HG03571 (cell line): ENCODE results near the gene PSMA1.
"Not testable (repeated sequence)": the region's sequence is repeated elsewhere in the genome, so short reads cannot be mapped to it uniquely, and the experiment has no call there.

ENCODE experiments used
- ATAC-seq: cut with Tn5 transposase; IDR thresholded peaks from one replicate; pipeline ENCODE4 v1.9.1; 2021; ENCODE audit not compliant: unreplicated experiment

PSMA1 gene

GRCh38 chr11:14535166-14535565 lies 15.0 kb upstream of the PSMA1 start:
- ATAC-seq = not testable (repeated sequence)

DNA sequence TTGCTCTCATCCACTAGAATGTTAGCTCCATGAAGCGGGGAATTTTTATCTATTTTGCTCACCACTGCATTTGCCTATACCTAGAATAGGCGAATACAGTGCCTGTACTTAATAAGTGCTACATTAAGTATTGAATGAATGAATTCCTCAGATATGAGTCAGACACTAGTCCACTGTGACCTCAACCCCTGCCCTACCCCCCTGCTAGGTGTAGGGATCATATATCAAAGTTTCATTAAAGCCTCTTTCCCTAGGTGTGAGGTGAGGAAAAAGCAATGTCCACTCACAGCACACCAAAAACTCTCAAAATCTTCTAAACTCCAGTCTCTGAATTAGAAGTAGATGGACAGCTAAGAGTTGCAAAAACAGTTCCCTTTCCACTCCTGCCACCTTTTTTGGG lies 9.8 kb upstream of the PSMA1 start:
- no peak for ATAC-seq

DNA sequence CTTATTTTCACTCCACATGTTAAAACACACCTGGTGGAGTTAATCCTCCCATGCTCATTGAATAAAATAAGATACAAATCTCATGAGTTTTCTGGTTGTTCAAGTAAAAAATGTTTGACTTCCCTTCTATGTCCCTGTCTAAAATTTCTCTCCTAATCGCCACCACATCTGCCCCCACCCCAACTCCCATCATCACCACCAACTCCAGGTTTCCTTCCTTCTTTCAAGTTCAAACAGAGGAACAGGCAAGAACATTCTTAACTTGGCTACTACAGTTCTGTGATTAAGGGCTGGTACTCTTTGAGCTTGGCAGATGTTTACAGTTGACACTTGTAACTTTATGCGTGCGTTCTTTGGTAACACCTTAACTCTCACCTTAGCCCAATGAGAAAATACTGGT lies 9.1 kb upstream of the PSMA1 start:
- no peak for ATAC-seq

- no peak for ATAC-seq
These were observed 2.6 kb upstream of the PSMA1 start for GRCh38 chr11:14522801-14523200.

DNA sequence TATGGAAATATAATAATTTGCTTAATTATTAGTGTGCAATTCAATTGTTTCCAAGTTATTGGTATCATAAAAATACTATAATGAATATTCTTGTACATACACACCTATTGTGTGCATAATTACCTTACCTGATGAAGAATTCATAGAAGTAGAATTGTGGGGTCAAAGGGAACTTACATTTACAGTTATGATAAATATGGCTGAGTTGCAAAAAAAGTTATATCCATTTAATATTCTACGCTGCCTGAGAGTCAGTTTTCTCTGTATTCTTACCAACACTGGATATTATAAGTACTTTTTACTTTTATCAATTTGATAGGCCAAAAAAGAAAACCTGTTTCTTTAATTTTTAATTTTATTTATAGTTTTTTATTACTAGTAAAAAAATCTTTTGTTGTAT lies 2.1 kb upstream of the PSMA1 start:
- ATAC-seq = no peak

GRCh38 chr11:14520747-14521151 lies 563 bp upstream of the PSMA1 start:
- no peak for ATAC-seq

- ATAC-seq = no peak
These were observed 629 bp downstream of the PSMA1 start for GRCh38 chr11:14519597-14519916.

- ATAC-seq = no peak
These were observed 1.4 kb downstream of the PSMA1 start for GRCh38 chr11:14518820-14519219.

DNA sequence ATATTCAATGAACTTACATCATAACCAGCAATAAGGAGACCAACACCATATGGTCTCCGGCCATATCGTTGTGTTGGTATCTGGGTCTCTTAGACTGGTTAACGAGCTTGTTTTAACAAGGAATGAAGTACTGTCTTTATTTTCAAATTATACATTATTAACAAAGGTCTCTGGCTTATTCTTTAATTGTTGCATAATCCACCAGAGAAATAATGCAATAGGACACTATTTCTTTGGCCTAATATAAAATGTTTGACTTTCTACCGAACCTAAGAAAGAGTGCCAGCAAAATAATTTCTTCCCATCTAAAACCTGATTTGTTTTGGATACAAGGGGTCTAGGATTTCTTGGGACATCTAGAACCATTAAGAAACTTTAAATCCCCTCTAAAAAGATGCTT lies 6.4 kb downstream of the PSMA1 start:
- no peak for ATAC-seq

- no peak for ATAC-seq
These were observed 13.7 kb downstream of the PSMA1 start for GRCh38 chr11:14506532-14506931.

GRCh38 chr11:14503023-14503422 lies 17.2 kb downstream of the PSMA1 start:
- no peak for ATAC-seq

GRCh38 chr11:14502039-14502438 lies 18.1 kb downstream of the PSMA1 start:
- no peak for ATAC-seq

- ATAC-seq = peak; percentile 51
These were observed 20.0 kb downstream of the PSMA1 start for GRCh38 chr11:14500181-14500651.

DNA sequence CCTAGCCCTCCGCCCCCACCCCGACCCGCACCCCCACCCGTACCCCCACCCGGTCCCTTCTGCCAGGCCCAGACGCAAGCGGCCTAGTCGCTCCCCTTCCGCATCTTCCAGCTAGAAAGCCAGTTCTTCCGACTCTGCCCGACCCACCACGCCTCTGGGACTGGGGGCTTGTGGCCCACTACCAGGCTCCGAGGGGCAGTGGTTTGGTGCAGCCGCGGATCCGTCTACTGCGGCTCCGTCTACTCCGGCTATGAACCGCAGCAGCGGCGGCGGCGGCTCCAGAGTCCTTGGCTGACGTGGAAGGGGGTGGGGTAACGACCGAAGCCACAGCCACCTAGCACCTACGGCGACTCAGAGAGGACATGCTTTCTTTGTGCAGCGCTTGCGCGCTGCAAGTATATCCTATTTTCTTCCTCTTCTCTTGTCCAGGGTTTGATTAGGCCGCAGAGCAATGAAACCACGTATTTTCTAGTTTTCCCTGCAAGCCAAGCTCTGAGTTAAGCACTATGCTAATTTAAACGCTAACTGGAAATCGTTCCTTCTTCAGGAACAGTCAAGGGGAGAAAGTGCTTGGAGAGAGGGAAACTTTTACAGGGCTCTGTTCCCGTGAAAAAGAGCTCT lies 20.5 kb downstream of the PSMA1 start, which contains the start of gene COPB1:
TSS of gene COPB1 (minus strand) at position 252 of the 621 bp plus-strand sequence. CDS start 883 bp downstream, outside the sequence.
- ATAC-seq = peak; percentile 90

DNA sequence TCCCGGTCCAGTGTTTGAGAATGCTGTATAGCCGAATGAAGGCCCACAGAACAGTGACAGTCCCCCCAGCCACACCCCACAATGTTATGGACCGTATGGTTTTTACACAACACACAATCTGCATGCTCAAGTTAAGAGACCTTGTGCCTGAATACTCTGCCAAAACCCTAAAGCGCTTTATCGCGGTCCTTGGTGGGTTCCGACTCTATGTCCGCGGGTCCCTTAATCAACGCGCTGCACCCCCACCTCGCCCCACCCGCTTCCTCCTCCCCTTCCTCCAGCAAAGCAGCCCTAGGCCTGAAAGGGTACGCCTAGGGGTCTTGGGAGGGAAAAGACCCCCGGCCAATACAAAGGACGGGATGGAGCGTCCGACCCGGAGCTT lies 21.0 kb downstream of the PSMA1 start:
- ATAC-seq = peak; percentile 5

- no peak for ATAC-seq
These were observed 39.5 kb downstream of the PSMA1 start for GRCh38 chr11:14480716-14481115.

DNA sequence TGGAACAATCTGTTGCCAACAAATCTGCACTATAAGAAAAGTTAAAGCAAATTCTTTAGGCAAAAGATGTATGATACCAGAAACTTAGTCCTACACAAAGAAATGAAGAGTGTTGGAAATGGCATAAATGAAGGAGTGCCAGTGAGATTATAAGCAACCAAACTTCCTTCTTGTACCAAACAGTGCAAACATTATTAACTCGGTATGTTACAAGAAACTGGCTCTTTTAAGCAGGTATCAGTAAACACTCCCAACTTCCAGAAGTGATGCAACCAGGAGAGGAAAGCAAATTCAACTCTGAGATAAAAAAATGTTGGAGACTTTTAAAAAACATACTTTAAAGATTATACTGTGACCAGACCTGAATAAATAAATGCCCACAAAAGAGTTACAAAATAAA lies 49.1 kb downstream of the PSMA1 start:
- no peak for ATAC-seq

DNA sequence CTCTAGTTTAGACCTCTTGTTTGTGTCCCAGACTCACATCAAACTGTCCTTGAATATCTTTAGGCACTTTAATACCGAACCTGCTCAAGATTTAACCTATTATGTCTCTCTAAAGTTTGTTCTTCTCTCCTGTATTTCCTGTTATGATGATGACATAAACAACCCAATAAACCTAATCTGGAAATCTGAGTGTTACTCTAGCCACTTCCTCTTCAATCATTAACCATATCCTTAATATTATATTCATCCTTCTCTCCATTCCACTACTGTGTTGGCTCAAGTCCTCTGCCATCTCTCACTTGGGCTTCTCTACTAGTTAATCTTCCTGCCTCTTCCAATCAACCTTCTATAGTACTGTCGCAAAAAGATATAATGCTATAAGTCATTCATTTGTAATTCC lies 56.6 kb downstream of the PSMA1 start:
- ATAC-seq = no peak

GRCh38 chr11:14460147-14460546 lies 60.0 kb downstream of the PSMA1 start:
- no peak for ATAC-seq

- no peak for ATAC-seq
These were observed 61.8 kb downstream of the PSMA1 start for GRCh38 chr11:14458377-14458776.

GRCh38 chr11:14455648-14456430 lies 64.3 kb downstream of the PSMA1 start:
- ATAC-seq = no peak
